Neural cell (in vitro differentiated cells): ENCODE results near the gene NACC2. TPM values are rescaled to one million over a fixed set of nuclear protein-coding genes. Genes with fewer than 3 reads are reported as not detected.

Source experiments
- H2AFZ ChIP-seq: fragments of 200-600, 300-800 bp; sonication (generic), shearing (Covaris generic); 2 replicates; pipeline ENCODE4 v1.6.0; 2014; ENCODE audit warnings: low read depth, mild to moderate bottlenecking, antibody characterized with exemption, low read length, moderate library complexity
- H3F3A ChIP-seq: fragments of 200-600 bp; shearing (Covaris generic); 2 replicates; pipeline ENCODE4 v1.6.1; 2016; ENCODE audit warnings: mild to moderate bottlenecking, moderate library complexity, mixed read lengths, antibody characterized with exemption, low read length; ENCODE audit not compliant: insufficient read depth, poor library complexity, severe bottlenecking
- H3K27ac ChIP-seq: fragments of 200-600, 300-800 bp; sonication (generic), shearing (Covaris generic); 2 replicates; pipeline ENCODE4 v1.5.1; 2014; ENCODE audit warnings: mild to moderate bottlenecking, low read length, moderate library complexity
- H3K27me3 ChIP-seq: fragments of 300-800, 200-600 bp; sonication (generic), shearing (Covaris generic); 2 replicates; pipeline ENCODE4 v1.6.0; 2014; ENCODE audit warnings: mild to moderate bottlenecking, low read depth, low read length, moderate library complexity; ENCODE audit not compliant: insufficient read depth
- H3K36me3 ChIP-seq: fragments of 300-800, 200-600 bp; sonication (generic), shearing (Covaris generic); 2 replicates; pipeline ENCODE4 v1.5.1; 2014; ENCODE audit warnings: mild to moderate bottlenecking, antibody characterized with exemption, low read length, moderate library complexity; ENCODE audit not compliant: insufficient read depth
- H3K4me2 ChIP-seq: fragments of 300-800, 200-600 bp; sonication (generic), shearing (Covaris generic); 2 replicates; pipeline ENCODE4 v1.6.0; 2014; ENCODE audit warnings: mild to moderate bottlenecking, low read length
- H3K4me3 ChIP-seq: fragments of 300-800, 200-600 bp; sonication (generic), shearing (Covaris generic); 2 replicates; pipeline ENCODE4 v1.5.1; 2014; ENCODE audit warnings: mild to moderate bottlenecking, low read length, moderate library complexity
- H3K79me2 ChIP-seq: fragments of 200-600 bp; shearing (Covaris generic); replicated peaks from 2 replicates; pipeline ENCODE4 v1.6.0; 2014; ENCODE audit warnings: mild to moderate bottlenecking, low read length, moderate library complexity; ENCODE audit not compliant: insufficient read depth
- H3K9ac ChIP-seq: fragments of 300-800, 200-600 bp; sonication (generic), shearing (Covaris generic); 2 replicates; pipeline ENCODE4 v1.6.1; 2016; ENCODE audit warnings: mild to moderate bottlenecking, low read length, mixed read lengths
- H3K9me2 ChIP-seq: fragments of 200-600 bp; shearing (Covaris generic); 2 replicates; pipeline ENCODE4 v1.6.1; 2016; ENCODE audit warnings: mild to moderate bottlenecking, low read length, mixed read lengths; ENCODE audit not compliant: insufficient read depth
- H3K9me3 ChIP-seq: fragments of 200-600, 300-800 bp; sonication (generic), shearing (Covaris generic); 2 replicates; pipeline ENCODE4 v1.6.1; 2016; ENCODE audit warnings: mild to moderate bottlenecking, mixed run types, low read length, moderate library complexity, mixed read lengths
- H4K20me1 ChIP-seq: fragments of 200-600 bp; shearing (Covaris generic); 2 replicates; pipeline ENCODE4 v1.6.1; 2016; ENCODE audit warnings: mild to moderate bottlenecking, mixed run types; ENCODE audit not compliant: insufficient read depth
- EP300 ChIP-seq: fragments of 450-650 bp; conservative IDR thresholded peaks from 2 replicates; pipeline ENCODE4 v1.6.1; 2014; ENCODE audit warnings: antibody characterized with exemption, mild to moderate bottlenecking, moderate library complexity; ENCODE audit not compliant: poor library complexity, severe bottlenecking
- EZH2 ChIP-seq: fragments of 200-600, 300-800 bp; shearing (Covaris generic), sonication (generic); IDR thresholded peaks from 2 replicates; pipeline ENCODE4 v1.6.1; 2014; ENCODE audit warnings: antibody characterized with exemption, low read length, borderline replicate concordance, mild to moderate bottlenecking; ENCODE audit not compliant: insufficient read depth, poor library complexity, severe bottlenecking
- MXI1 ChIP-seq: fragments of 450-650 bp; conservative IDR thresholded peaks from 2 replicates; pipeline ENCODE4 v1.6.1; 2014; ENCODE audit warnings: antibody characterized with exemption, mild to moderate bottlenecking; ENCODE audit not compliant: poor library complexity, severe bottlenecking
- POLR2AphosphoS5 ChIP-seq: IDR thresholded peaks from 2 replicates; pipeline ENCODE4 v1.6.1; 2012
- RAD21 ChIP-seq: fragments of 450-650 bp; conservative IDR thresholded peaks from 2 replicates; pipeline ENCODE4 v1.6.1; 2014; ENCODE audit warnings: antibody characterized with exemption, mild to moderate bottlenecking, moderate library complexity
- SMC3 ChIP-seq: fragments of 450-650 bp; conservative IDR thresholded peaks from 2 replicates; pipeline ENCODE4 v1.6.1; 2014; ENCODE audit warnings: antibody characterized with exemption, mild to moderate bottlenecking, moderate library complexity; ENCODE audit not compliant: poor library complexity
- TAF1 ChIP-seq: IDR thresholded peaks from 2 replicates; pipeline ENCODE4 v1.6.1; 2012; ENCODE audit warnings: low read depth
- polyA plus RNA-seq: library from polyadenylated mRNA; depleted of rRNA; stranded (reverse); fragments of >200 nt; gene quantifications from 2 replicates; pipeline ENCODE4 v1.2.3, GENCODE V29; 2014
- TF ChIP-seq, protein P1 (sequence below): IDR thresholded peaks from 2 replicates; pipeline ENCODE4 v1.6.1; 2012; ENCODE audit warnings: borderline replicate concordance
- TF ChIP-seq, protein P2 (sequence below): fragments of 450-650 bp; IDR thresholded peaks from 2 replicates; pipeline ENCODE4 v1.5.1; 2014; ENCODE audit warnings: antibody characterized with exemption, mild to moderate bottlenecking, moderate library complexity; ENCODE audit not compliant: poor library complexity, severe bottlenecking

Gene NACC2
- polyA plus RNA-seq, 1 donor from 2014 or later = 1.7 TPM

DNA sequence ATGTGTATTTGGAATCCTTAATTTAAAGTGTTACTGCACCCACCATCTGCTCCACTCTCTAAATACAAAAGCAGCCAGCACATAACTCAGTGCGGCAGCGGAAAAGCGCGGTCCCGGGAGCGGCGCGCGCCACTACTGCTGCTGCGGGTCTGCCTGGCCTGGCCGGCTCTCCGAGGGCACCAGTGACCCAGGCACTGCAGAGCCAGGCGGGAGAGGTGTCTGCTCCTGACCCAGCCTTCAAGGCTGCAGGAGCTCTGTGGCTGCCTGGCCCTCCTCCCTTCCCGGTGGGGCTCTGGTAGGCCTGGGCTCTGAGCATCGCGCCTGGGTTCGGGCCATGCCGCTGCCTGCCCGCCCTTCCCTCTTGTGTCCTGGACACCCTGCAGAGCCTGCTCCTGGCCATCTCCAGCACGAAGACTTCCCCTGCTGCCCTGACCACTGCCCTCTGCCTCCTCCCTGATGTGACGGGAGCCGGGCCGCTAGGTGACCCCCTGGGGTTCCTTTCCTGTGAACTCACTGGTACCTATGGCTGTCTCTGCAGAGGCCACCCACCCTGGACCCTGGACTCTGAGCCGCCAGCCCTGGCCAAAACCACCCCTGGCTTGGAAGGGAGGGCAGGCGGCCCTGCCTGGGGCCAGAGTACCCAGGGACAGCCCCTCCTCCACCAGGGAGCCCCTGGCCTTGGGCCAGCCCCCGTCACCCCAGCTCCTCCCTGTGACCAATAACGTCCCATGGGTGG is 101.2 kb downstream of the NACC2 start:
- Histone ChIP-seq H3K27me3 (no peaks in the 10 kb centered on the region), H3K27ac (no peak overlapping the region), H3K4me2 (no peak overlapping the region), H2AFZ (no peak overlapping the region), H3K9ac (no peak overlapping the region), H3F3A (no peaks in the 10 kb centered on the region), H3K79me2 (no peaks in the 10 kb centered on the region), H3K36me3 (no peaks in the 10 kb centered on the region), H3K9me2 (no peaks in the 10 kb centered on the region), H3K9me3 (no peaks in the 10 kb centered on the region), H3K4me3 (no peak overlapping the region), H4K20me1 (no peaks in the 10 kb centered on the region)
- no peak for TF ChIP-seq POLR2AphosphoS5
- TF ChIP-seq, protein P1, sequence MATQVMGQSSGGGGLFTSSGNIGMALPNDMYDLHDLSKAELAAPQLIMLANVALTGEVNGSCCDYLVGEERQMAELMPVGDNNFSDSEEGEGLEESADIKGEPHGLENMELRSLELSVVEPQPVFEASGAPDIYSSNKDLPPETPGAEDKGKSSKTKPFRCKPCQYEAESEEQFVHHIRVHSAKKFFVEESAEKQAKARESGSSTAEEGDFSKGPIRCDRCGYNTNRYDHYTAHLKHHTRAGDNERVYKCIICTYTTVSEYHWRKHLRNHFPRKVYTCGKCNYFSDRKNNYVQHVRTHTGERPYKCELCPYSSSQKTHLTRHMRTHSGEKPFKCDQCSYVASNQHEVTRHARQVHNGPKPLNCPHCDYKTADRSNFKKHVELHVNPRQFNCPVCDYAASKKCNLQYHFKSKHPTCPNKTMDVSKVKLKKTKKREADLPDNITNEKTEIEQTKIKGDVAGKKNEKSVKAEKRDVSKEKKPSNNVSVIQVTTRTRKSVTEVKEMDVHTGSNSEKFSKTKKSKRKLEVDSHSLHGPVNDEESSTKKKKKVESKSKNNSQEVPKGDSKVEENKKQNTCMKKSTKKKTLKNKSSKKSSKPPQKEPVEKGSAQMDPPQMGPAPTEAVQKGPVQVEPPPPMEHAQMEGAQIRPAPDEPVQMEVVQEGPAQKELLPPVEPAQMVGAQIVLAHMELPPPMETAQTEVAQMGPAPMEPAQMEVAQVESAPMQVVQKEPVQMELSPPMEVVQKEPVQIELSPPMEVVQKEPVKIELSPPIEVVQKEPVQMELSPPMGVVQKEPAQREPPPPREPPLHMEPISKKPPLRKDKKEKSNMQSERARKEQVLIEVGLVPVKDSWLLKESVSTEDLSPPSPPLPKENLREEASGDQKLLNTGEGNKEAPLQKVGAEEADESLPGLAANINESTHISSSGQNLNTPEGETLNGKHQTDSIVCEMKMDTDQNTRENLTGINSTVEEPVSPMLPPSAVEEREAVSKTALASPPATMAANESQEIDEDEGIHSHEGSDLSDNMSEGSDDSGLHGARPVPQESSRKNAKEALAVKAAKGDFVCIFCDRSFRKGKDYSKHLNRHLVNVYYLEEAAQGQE = no peak
- no peak for TF ChIP-seq SMC3
- TF ChIP-seq RAD21 = no peak
- no peak for TF ChIP-seq TAF1
- TF ChIP-seq EZH2 = no peak
- TF ChIP-seq, protein P2, sequence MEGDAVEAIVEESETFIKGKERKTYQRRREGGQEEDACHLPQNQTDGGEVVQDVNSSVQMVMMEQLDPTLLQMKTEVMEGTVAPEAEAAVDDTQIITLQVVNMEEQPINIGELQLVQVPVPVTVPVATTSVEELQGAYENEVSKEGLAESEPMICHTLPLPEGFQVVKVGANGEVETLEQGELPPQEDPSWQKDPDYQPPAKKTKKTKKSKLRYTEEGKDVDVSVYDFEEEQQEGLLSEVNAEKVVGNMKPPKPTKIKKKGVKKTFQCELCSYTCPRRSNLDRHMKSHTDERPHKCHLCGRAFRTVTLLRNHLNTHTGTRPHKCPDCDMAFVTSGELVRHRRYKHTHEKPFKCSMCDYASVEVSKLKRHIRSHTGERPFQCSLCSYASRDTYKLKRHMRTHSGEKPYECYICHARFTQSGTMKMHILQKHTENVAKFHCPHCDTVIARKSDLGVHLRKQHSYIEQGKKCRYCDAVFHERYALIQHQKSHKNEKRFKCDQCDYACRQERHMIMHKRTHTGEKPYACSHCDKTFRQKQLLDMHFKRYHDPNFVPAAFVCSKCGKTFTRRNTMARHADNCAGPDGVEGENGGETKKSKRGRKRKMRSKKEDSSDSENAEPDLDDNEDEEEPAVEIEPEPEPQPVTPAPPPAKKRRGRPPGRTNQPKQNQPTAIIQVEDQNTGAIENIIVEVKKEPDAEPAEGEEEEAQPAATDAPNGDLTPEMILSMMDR = no peak
- TF ChIP-seq EP300 = no peak
- no peak for TF ChIP-seq MXI1

DNA sequence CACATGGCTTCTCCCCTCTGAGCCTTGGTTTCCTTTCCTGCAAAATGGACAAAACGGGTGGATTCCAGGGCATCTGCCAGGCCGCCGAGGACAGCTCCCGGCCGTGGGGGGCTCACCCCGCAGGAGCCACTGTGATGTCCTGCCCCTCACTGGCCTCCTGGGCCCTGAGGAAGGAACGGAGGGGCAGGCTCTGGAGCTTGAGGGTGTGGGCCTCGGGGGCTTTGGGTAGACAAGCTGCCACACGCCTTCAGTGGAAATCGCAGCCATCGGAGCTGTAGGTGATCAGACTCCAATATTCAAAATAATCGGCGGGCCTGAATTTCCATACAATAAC is 101.7 kb downstream of the NACC2 start:
- no peak for TF ChIP-seq TAF1
- TF ChIP-seq POLR2AphosphoS5 = no peak
- no peak for TF ChIP-seq EZH2
- no peak for TF ChIP-seq SMC3
- TF ChIP-seq EP300 = no peak
- TF ChIP-seq, protein P2 = no peak
- no peak for TF ChIP-seq RAD21
- TF ChIP-seq, protein P1 = no peak
- no peak for TF ChIP-seq MXI1
- Histone ChIP-seq H3K9me2 (no peaks in the 10 kb centered on the region), H2AFZ (no peak overlapping the region), H3K4me3 (no peak overlapping the region), H3K27ac (no peak overlapping the region), H3K4me2 (no peak overlapping the region), H3K36me3 (no peaks in the 10 kb centered on the region), H3F3A (no peaks in the 10 kb centered on the region), H4K20me1 (no peaks in the 10 kb centered on the region), H3K27me3 (no peaks in the 10 kb centered on the region), H3K9ac (peak overlapping the region; percentile 28), H3K9me3 (no peaks in the 10 kb centered on the region), H3K79me2 (no peaks in the 10 kb centered on the region)
